ENCODE measurements around the gene MEST. TPM values are rescaled to one million over a fixed set of nuclear protein-coding genes. Genes with fewer than 3 reads are reported as not detected.
"Not testable (repeated sequence)": the region's sequence is repeated elsewhere in the genome, so short reads cannot be mapped to it uniquely, and the experiment has no call there.

MEST gene
- total RNA-seq, 1 donor from 2014 or later, result 0.64 TPM

DNA sequence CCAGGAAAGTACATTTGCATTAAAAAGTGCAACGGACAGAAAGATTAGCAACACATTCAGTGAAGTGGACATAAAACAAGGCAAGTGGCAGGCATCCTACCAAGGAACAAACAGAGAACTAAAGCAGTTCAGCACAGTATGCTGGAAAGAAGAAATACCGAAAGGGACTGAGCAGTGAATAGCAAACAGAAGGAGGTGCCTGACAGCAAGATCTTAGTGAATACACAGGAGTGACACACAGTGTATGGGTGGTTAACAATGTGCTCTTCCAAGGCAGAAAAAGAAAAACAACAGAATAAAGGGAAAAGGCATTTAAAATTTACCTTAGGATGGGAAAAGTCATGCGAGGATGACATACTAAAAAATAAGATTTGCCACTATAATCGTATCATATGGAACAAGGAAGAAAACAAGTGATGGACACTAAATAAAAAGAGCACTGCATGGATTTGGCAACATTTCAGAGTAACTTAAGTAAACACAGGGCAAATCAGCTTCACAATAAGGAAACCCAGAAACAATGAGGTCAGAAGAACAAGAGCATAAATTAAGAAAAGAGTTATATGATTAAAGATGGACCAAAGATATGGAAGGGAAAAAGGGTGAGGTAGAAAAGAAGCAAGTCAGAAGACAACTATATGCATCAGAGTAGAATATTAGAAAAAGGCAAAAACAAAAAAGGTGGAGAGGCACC lies 29.5 kb downstream of the MEST start:
- peak in 1 of 2 donors; percentile 10 for DNase-seq (ENCODE audit: low read depth in 2 of 2)

DNA sequence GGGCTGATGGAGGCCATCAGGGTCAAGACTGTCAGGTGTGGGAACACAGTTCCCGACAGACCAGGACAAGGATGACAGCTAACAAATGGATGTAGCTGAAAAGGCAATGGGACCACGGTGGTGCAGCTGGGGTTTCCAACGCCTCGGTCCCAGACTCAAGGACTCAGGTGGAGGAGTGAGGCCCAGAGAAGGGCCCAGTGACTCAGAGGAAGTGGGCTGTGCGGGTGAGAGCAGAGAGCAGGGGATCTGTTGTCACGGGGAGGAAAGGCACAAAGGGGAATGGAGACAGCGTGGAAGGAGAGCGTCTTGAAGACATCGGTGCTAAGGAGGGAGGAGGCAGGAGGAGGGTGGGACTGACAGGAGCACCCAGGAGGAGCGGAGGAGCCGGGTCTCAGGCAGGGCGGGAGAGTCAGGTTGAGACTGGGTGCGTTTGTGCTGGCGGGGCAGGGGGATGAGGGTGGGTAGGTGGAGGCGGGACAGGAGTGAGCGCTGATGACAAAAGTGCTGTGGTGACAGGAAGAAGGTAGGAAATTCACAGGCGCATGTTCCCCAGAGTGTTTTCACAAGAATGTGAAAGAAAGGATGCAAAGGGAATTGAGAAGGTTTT lies 31.7 kb downstream of the MEST start:
- DNase-seq (ENCODE audit: low read depth in 2 of 2), result not testable (repeated sequence)

DNA sequence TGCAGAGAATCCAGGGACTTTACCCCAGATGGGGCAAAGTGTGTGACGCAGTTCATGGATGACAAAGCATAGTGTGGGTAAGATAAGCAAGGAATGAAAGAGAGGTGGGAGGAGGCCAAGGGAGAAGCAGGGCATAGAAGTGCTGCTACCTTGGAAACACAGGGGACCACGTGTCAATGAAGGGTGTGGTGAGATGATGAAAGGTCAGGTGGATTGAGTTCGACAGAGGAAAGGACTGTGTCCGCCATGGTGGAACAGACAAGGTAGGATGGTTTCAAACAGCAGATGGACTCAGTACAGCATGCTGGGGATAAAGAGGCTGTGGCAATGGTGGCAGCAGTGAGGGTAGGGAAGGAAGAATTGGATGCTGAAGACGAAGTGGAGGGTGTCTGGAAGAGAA lies 32.7 kb downstream of the MEST start:
- DNase-seq (ENCODE audit: low read depth in 2 of 2), result no peak

DNA sequence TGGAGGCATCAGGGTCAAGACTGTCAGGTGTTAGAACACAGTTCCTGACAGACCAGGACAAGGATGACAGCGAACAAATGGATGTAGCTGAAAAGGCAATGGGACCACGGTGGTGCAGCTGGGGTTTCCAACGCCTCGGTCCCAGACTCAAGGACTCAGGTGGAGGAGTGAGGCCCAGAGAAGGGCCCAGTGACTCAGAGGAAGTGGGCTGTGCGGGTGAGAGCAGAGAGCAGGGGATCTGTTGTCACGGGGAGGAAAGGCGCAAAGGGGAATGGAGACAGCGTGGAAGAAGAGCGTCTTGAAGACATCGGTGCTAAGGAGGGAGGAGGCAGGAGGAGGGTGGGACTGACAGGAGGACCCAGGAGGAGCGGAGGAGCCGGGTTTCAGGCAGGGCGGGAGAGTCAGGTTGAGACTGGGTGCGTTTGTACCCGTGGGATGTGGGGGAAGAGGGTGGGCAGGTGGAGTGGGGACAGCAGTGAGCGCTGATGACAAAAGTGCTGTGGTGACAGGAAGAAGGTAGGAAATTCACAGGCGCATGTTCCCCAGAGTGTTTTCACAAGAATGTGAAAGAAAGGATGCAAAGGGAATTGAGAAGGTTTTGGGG lies 36.0 kb downstream of the MEST start:
- DNase-seq (ENCODE audit: low read depth in 2 of 2), result not testable (repeated sequence)

DNA sequence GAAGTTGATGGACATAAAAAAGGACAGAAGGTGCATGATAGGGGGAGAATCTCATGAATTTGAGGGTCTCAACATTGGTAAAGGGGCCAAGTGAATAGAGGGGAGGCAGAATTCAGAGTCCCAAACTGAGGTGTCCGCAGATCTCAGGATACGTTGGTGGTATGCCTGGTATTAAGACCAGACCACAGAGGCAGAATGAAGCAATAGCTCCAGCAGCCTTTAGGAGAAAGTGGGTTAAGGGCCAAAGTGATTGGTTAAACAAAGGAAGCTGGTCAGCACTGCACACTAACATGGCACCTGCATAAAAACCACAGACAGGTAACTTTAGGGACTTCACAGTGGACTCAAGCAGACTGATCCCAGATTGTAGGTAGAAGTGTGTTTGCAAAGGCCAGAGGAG lies 37.5 kb downstream of the MEST start:
- no peak for DNase-seq (ENCODE audit: low read depth in 2 of 2)

DNA sequence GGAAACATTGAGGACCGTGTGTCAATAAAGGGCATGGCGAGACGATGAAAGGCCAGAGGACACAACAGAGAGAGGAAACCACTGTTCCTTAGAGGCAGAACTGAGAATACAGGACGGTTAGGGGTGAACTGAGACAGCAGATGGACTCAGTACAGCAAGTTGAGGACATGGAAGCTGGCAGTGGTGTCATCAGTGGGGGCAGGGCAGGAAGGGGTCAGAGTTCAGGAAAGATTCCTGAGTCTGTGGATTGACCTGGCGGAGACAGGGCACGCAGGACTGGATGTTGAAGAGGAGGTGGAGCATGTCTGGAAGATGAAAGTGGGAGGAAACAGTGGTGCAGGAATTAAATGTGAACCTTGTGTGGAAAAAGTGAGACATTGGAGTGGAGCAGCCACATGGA lies 46.0 kb downstream of the MEST start:
- DNase-seq (ENCODE audit: low read depth in 2 of 2), result peak in 1 of 2 donors; percentile 15

DNA sequence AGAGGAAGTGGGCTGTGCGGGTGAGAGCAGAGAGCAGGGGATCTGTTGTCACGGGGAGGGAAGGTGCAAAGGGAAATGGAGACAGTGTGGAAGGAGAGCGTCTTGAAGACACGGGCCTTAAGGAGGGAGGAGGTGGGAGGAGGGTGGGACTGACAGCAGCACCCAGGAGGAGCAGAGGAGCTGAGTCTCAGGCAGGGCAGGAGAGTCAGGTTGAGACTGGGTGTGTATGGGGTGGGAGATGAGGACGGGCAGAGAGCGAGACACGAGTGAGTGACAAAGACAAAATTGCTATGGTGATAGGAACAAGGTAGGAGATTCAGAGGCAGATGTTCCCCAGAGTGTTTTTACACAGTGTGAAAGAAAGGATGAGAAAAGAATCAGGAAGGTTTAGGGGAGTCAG lies 49.4 kb downstream of the MEST start:
- DNase-seq (ENCODE audit: low read depth in 2 of 2), result not testable (repeated sequence)

DNA sequence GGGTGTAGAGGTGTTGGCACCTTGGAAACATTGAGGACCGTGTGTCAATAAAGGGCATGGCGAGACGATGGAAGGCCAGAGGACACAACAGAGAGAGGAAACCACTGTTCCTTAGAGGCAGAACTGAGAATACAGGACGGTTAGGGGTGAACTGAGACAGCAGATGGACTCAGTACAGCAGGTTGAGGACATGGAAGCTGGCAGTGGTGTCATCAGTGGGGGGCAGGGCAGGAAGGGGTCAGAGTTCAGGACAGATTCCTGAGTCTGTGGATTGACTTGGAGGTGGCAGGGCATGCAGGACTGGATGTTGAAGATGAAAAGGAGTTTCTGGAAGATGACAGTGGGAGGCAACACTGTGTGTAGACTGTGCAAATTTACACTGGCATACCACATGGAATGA lies 50.4 kb downstream of the MEST start:
- DNase-seq (ENCODE audit: low read depth in 2 of 2), result not testable (repeated sequence)

DNA sequence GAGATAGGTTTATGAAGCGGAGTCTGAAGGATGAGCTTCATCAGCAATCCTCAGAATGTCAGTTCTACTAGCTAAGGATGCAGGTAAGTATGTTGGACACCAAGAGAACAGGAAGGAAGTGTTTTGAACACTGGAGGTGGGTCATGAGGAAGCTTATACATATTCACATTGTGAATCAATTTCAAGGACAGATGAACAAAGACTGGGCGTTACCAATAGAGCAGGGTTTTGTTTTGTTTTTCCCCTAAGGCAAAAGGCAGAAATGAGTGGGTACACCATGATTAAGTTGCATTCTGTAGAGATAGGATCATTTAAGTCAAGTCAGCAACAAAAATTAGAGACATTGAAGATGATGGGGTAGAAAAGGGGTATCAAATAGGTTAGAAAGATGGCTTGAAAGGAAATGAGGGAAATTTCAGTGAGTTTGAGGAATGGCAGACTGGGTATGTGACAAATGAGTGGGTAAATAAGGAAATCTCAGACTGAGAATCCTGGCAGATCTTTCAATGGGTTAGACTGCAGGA lies 51.7 kb downstream of the MEST start:
- DNase-seq (ENCODE audit: low read depth in 2 of 2), result no peak

DNA sequence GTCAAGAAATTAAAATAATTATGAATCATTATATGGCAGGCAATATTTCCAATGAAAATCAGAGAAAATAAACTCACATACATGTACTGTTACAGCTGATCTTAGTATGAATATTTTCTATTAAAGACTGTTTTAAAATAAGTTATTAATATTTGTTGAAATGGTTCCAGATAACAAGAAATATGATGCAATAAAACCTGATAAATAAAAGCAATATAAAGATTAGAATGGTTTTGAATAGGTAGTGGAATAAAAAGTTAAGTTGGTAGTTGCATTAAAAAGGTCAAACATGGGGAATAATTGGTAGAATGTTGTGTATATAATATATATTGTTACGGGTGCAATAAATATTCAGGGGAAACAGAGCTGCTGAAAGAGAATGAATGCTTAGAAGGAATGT lies 52.5 kb downstream of the MEST start:
- DNase-seq (ENCODE audit: low read depth in 2 of 2), result no peak

DNA sequence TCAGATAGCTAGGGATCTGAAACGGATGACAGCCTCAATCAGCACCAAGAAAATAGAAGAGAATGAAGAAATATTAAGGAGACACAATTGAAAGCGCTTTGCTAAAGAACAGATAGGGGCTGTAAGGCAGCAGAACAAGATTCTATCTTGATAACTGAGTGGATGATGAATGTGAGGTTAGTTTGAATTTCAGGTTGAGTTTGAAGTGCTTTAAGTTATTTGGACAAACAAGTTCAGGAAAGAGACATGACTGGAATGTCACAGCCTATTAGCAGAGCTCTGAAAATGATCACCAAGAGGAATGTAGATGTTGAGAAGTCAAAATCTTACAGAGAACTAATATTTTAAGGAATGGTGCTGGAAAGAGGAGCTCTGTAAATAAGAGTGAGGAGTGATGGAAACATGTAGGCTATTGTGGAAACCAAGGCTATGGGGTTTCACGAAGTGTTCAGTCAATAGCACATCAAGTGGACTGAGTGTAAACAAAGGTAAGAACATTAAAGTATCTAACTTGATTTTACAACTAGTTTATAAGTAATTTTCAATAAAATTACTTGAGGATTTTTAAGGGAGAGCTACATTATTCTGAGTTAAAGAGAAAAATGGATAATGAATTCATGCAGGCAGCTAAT lies 61.6 kb downstream of the MEST start:
- no peak for DNase-seq (ENCODE audit: low read depth in 2 of 2)

DNA sequence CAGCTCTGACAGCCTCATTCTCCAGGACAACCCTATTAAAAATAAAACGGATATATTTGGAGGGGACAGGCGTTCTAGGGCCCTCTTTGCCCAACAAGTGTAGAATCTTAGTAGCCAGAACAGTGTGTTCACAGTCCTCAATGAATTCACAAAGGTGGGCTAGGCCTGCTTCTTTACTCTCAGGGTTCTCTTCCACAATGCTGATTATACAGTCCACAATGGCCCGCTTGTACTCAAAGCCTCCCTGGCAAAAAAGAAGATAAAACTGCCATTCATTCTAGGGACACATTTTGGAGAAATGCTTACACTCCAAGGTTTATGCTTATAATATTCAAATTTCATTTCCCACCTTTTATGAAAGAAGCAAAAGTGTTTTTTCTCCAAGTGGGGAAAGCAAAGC lies 62.6 kb downstream of the MEST start:
- no peak for DNase-seq (ENCODE audit: low read depth in 2 of 2)

Other genes with a start within 250 kb of the MEST start
- gene CPA2, start 225.2 kb upstream of the MEST start, total RNA-seq, result not detected in 2 replicates
- not detected in 2 replicates for gene CPA4, start 198.9 kb upstream of the MEST start, total RNA-seq
- gene CPA5, start 147.3 kb upstream of the MEST start, total RNA-seq, result not detected in 2 replicates
- not detected in 2 replicates for gene CPA1, start 111.6 kb upstream of the MEST start, total RNA-seq
- gene CEP41, start 51.1 kb upstream of the MEST start, total RNA-seq, result 3.3 TPM in 2 replicates
- gene COPG2, start 176.7 kb downstream of the MEST start, total RNA-seq, result 17.8 and 18.1 TPM in 2 replicates
- not detected in 2 replicates for gene TSGA13, start 194.5 kb downstream of the MEST start, total RNA-seq
- not detected in 2 replicates for gene KLF14, start 242.1 kb downstream of the MEST start, total RNA-seq